Globus pallidus (tissue), 1 donor: Measurements from ENCODE around the gene AKAP13.

ENCODE experiments used
- DNase-seq: peaks from one replicate; pipeline ENCODE4 v3.0.0-alpha.2; 2015; ENCODE audit warnings: low spot score

AKAP13 gene

DNA sequence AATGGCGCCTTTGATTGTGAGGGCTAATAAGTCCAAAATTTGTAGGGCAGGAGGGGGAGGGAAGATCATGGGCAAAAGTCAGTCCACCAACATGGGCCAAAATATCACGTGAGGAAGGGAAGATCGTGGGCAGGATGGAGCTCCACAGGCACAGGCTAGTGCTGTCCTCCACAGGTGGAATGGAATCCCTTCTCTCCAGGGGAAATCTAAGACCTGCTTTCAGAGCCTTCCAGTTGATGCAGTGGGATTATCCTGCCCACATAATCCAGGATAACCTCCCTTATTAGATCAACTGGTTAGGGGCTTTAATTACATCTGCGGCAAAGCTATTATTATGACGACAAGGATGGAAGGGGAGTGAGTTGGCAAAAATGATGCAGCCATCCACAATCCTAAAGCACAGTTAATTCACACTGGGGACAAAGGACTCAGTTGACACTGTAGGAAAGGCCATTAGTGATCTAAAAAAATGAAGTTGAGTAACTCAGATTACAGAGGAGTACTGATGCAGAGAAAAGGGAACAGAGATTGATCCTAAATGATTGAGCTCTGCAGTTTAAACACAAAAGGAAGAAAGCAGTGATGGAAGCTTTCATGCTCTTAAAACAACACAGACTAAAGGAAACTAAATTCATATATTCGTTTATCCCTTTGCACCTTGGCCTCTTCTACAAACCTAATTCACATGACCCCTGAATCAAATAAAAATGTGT is 159.8 kb downstream of the AKAP13 start:
- no peak for DNase-seq

DNA sequence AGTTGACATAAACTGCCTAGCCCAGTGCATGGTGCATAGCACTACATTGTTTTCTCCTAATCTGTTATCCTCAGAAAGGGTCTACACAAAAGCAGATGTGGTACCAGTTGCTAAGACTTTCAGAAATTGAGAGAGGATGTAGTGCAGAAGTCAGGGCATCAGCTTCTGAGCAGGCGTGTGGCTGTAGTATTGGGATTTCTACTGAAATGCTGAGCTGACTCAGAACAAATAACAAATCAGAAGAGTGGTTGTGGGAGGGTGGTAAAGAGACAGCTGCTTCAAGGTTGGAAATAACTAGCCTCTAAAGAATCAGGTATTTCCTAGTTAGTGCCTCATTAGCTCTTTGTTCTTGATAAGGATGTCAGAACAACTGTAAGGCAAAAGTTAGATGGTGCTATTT is 161.3 kb downstream of the AKAP13 start:
- DNase-seq: no peak

DNA sequence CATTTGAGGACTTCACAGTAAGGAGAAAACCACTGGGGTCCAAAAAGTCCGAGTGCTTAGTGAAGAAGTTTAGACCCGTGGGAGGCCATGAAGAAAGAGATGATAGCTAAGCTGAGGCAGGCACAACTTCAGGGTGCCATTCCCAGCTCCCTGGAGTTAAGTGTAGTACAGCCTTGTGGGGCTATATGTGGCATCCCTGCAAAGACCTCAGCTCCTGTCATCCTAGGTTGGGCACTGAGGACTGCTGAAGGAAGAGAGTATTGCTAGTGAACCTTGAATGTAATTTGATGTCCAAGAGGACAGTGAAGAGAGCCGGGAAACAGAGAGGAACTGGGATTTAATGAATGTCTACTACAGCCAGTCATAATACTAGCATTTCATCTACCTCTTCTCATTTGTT is 162.1 kb downstream of the AKAP13 start:
- no peak for DNase-seq

DNA sequence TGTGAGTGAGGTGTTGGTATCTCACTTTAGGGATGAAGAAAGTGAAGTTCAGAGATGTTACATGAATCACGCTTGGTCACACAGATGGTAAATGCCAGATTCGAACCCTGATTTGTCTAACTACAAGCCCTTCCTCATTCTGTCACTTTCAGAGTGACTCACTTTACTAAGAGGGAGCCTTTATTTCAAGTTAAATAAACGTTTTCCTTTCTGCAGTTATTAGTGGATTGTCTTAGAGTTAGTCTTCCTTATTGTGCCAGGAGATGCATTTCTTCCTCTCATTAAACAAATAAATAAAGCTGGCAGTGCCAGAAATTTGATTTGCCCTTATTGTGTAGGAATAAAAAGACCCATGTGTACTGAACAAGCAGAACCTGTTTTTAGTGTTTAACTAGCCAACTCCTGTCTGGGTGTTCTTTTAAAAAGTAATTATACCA is 162.5 kb downstream of the AKAP13 start:
- DNase-seq: no peak

DNA sequence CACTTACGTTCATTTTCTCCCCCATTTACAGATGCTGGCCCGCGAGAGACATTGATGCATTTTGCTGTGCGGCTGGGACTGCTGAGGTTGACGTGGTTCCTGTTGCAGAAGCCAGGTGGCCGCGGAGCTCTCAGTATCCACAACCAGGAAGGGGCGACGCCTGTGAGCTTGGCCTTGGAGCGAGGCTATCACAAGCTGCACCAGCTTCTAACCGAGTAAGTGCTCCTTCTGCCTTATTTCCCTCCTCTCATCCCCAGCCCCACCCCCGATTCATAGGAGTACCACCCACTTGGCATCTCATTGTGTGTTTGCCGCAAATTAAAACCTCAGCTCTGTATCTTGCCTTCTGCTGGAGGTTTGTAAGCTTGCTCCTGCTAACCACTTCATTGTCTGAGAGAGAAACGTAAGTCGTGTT is 163.3 kb downstream of the AKAP13 start:
- peak; percentile 19 for DNase-seq

DNA sequence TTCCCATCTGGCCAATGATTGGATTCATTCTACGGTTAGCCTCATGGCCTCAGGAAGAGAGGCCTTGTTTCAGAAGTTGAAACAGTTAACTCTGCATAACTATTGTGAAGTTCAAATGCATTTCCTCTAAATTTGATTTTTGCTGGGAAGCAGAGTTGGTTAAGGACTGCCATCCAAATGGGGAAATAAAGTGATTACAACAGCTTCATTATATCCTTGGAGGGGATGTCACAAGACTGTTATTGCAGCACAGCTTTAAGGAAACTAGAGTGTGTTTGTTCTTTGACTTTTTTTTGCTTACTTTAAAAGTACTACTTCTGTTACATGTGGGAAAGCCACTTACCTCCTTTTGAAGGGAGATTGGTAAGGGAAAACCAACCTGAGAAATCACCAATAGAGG is 164.8 kb downstream of the AKAP13 start:
- DNase-seq: peak; percentile 43

DNA sequence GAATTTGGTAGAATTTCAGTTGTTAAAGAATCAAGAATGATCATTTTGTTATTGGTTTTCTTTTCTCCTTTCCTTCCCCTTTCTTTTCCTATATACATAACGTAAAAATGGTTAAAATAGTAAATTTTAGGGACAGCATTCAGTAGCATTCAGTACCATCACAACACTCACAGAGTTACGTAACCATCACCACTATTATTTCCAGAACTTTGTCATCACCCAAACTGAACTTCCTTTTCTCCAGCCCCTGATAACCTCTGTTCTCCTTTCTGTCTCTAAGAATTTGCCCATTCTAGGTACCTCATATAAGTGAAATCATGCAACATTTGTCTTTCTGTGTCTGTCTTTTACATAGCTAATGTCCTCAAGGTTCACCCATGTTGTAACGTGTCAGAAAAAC is 165.3 kb downstream of the AKAP13 start:
- peak; percentile 32 for DNase-seq

DNA sequence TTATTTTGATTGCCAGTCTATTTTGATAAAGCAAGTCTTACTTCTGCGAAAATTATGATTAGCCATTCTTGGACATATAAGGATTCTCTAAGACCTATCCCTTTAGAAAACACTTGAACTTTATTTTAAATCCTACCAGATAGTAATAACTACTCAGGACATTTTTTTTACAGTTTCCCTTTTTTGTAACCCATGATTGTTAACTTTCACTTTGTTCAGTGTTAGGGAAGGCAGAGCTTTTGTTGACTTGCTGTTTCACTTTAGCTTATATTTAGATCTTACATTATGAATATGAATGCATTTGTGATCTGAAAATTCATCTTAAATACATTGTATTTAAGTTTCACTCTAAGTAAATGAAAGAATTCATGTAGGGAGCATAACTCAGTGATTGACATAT is 167.0 kb downstream of the AKAP13 start:
- DNase-seq: no peak

DNA sequence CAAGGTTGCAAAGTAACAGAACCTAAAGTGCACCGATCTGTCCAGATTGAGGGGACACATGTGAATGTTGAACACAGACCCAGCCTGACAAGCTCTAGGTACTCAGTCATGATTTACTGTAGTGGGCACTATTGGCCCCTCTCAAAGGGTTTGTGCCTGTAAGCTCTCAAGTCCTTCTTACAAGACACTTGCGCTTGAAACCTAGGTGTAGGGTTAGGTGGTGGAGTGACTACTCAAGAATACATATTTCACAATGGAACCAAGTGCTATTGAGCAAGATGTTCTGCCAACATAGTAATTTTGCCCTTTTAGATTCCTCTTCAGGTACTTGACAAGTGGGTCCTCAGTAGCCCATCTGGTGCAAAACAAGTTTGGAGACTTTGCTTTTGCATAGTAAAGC is 169.9 kb downstream of the AKAP13 start:
- DNase-seq: no peak

DNA sequence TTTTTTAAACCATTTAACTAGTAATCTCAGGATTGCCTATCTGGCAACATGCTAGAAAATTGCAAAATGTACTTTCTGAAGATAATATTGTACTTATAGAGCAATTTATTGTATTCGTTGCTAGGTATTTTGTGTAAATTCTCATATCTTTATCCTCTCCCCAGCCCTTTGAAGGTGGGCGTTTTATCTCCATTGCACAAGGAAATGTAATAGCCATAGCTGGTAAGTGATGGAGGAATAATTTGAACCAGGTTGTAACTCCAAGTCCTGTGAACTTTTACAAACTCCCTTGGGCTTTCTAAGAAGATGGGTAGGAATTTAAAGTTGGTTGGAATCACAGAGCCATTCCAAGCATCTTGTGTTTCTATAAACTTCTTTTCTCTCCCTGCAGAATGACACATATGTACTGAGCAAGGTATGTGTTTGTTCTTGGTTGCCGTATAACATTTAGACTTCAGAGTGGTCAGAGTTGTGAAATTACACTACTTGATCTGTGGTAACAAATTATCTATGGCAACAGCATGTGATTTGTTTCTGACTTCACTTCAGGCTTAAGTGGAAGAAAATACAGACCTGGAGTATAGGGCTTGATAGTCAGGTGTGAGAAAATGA is 170.9 kb downstream of the AKAP13 start:
- no peak for DNase-seq

DNA sequence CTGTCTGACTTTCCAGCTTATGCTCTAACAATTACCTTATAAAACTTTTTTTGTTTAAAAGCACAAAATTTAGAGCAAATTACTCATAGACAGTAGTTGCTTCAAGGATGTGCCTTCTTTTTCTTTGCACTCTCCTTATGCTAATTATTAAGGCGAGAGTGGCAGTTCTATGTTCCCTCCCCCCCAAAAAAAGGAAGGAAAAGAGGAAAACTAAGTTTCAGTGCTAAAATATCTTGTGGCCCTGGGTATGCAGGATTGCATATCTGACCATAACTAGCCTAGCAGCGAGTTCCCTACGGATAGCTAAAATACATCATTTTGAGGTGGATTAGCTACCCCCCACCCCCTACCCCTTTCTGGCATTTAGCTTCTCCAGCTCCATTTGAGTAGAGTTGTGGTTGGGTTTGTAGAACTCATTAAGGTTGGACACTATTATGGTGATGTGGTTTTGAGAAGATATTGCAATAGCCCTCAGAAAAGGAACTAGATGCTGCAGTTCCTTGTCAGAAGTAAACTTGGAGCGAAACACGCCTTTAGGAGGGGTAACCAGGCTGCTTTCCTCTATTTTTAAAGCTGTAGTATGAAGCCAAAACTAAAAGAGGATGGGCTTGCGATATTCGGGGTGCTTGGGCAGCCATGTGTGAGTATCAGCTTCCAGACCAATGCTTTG is 174.6 kb downstream of the AKAP13 start:
- peak; percentile 44 for DNase-seq

DNA sequence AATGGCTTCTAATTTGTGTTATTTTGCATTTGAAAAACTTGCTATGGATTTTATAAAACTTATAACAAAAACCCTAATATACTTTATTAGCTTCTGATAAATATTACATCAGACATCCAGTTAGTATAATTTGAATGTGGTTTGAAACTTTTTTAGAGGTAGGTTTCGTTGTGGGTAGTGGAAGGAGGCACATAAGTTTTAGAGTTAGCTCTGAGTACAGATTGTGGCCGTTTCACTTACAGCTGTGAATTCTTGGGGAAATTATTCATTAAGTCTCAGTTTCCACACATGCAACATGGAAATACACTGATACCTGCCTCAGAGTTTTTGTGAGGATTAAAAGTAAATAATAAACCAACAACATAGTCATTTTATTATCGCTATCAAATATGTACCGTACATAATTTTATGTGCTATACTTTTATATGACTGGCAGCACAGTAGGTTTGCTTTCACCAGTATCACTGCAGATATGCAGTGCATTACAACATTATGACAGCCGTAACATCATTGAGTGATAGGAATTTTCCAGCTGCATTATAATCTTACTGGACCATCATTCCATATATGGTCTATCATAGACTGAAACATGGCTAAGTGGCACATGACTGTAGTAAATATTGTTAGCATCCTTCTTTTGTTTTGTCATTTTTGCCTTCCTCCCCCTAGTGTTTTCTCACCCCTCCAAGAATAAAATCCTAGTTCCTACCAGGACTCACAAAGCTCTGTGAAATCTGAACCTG is 175.6 kb downstream of the AKAP13 start:
- no peak for DNase-seq

DNA sequence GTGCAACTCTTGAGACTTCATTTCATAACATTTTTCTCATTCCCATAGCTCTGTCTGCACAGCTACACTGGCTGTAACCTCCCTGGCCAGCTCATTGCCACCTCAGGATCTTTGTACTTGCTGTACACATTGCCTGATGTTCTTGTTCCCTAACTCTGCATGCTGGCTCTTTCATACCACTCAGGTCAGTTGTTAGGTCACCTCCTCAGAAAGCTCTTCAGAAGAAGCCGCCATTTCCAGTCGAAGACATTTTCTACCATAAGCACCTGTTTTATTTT is 176.2 kb downstream of the AKAP13 start:
- no peak for DNase-seq

DNA sequence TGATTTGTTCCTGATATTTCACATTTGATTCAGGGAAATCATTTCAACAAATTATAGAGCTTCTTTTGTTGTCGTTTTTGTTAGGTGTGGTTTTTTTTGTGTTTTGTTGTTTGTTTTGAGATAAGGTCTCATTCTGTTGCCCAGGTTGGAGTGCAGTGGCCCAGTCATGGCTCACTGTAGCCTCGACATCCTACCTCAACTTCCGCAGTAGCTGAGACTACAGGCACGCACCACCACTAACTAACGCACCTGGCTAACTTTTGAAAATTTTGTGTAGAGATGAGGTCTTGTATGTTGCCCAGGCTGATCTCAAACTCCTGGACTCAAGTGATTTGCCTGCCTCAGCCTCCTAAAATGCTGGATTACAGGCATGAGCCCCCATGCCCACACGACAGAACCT is 177.0 kb downstream of the AKAP13 start:
- DNase-seq: no peak

DNA sequence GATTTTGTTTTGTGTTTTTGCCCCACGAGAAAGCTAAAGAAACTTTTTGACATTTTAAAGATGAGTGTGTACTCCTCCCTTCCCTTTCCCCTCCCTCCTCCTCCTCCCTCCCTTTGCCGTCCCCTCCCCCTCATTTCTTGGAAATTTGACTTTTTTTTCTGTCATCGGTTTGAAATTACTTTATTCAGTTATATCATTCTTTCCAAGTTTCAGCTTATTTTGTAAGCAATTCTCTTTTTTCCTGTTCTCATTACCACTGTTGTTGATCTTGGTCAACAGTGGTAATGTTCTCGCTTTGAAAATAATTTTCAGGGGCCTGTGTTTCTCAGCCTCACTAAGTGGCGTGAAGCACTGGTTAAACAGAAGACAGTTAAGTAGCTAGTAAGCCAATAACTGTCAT is 178.4 kb downstream of the AKAP13 start:
- DNase-seq: no peak

DNA sequence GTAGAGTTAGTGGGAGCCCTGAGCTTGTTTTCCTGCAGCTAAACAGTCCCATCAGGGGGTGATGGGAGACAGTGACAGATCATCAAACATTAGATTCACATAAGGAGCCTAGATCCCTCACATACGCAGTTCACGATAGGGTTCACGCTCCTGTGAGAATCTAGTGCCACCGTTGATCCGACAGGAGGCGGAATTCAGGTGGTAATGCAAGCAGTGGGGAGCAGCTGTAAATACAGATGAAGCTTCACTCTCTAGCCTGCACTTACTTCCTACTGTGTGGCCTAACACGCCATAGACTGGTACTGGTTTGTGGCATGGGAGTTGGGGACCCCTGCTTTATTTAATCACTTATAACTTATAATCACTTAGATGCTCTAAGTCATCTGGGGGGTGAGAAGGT is 179.1 kb downstream of the AKAP13 start:
- DNase-seq: no peak

DNA sequence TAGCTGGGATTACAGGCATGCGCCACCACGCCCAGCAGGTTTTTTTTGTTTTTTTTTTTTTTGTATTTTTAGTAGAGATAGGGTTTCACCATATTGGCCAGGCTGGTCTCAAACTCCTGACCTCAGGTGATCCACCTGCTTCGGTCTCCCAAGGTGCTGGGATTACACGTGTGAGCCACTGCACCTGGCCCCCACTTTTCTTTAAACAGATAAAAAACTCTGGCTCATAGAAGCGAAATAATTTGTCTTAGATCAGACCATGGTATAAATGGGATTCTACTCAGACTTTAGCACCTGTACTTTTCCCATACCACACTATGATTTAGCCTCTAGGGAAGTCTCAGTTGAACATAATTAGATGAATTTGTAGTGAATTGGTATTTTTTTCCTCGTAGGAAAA is 182.4 kb downstream of the AKAP13 start:
- no peak for DNase-seq

DNA sequence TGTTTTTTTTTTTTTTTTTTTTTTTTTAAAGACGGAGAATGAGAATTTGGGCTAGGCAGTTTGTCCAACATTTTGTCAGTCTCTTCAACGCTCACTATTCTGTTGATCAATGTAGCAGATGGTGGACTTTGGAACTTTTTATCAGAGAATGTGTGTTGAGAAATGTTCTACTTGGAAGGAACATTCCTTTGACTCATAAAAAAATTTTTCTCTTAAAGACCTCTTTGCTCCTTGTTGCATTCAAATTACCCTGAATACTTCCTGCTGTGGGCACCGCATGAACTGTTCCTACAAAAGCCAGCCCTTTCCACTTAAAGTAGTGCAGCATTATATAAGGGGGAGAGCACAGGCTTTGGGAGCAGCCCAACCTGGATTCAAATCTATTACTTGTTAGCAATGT is 182.9 kb downstream of the AKAP13 start:
- no peak for DNase-seq

DNA sequence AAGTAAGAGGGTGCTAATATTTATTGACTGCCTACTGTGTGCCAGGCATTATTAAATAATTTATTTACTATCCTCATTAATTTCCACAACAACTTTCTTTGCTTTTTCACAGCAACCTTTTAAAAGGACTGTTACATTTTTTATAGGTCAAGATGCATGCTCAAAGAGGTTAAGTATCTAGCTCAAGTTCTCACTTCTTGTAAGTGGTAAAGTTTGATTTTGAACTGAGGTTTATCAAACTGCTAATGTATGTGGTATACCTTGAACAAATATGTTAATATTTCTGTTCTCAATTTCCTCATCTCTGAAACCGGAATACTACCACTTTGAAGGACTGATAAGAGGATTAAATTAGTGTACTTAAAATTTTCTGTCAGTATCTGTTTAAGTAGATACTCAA is 183.3 kb downstream of the AKAP13 start:
- DNase-seq: no peak

DNA sequence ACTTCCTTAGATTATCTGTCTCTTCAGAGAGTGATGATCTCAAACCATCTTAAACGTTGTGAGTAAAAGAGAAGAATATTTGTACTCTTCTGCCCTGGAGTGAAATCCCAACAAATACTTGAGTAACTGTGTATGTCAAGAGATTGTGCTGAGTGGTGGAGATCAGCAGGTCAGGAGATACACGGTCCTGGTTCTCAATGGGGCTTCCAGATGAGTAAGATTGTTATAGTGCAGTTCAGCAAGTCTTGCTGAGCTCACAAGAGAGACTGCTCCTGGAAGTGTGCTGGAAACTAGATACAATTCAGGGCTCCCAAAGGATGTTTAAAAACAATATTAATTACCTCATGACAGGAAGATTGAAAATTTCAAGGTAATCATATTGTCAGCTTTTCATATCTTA is 184.3 kb downstream of the AKAP13 start:
- DNase-seq: no peak

DNA sequence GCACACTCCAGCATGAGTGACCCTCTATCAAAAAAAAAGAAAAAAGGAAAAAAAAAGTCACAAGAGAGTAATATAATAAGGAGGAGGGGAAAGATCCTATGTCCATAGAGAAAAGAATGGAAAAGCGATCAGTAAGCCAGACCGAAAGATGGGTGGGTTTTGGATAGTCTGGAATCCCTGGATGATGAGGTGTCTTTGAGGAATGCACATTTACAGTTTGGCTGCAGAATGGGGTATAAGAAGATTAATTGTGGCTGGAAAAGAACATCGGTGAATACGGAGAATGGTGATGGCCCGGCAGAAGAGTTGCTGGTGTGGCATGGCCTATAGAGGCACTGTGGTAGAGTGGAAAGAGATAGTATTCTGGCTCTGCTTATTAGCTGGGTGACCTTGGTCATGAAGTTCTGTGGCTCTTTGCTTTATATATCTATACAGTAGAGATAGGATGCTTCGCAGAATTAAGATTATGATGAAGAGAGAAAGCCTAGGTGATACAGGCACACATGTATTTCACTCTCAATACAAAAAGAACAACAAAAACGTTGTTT is 187.9 kb downstream of the AKAP13 start:
- DNase-seq: no peak

DNA sequence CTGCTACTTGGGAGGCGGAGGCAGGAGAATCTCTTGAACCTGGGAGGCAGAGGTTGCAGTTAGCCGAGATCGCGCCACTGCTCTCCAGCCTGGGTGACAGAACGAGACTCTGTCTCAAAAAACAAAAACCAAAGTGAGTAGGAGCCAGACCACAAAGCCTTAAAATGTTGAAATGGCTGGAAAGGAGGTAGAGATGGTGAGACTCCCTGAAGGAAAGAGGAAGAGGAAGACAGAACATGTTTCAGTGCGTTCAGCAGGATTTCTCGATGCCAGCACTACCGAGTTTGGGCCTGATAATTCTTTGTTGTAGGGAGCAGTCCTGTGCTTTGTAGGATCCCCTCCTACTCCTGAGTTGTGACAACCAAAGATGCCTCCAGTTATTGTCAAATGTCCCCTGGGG is 189.9 kb downstream of the AKAP13 start:
- DNase-seq: no peak

DNA sequence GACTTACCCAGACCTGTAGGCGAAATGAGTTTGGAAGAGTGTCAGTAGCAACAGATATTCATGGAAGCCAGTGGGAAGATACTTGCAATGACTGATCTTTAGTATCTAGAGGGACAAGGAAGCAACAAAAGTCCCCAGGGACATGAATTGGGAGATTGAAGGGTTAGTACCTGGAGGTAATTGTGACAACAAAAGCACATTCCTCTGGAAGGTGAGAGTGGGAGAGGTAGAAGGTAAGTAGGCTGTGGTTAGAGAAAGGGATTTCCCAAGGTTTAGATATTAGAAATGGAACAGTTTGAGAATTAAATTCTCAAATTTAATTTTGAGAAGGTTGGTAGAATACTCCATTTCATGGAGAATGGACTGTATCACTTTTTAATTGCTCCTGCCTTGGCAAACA is 191.4 kb downstream of the AKAP13 start:
- no peak for DNase-seq
